Osteocyte (in vitro differentiated cells): ENCODE results near the gene PDGFB. TPM values are rescaled to one million over a fixed set of nuclear protein-coding genes. Genes with fewer than 3 reads are reported as not detected.

ENCODE experiments used
- DNase-seq: peaks from one replicate; pipeline ENCODE4 v3.0.0; 2021; ENCODE audit warnings: mixed read lengths; ENCODE audit not compliant: unreplicated experiment; ENCODE audit errors: extremely low spot score
- H3K27ac Mint-ChIP-seq: one replicate; pipeline ENCODE4 v1.8.0; 2021; ENCODE audit warnings: mild to moderate bottlenecking, mixed read lengths; ENCODE audit not compliant: unreplicated experiment
- H3K27me3 Mint-ChIP-seq: one replicate; pipeline ENCODE4 v1.8.0; 2021; ENCODE audit warnings: mixed read lengths; ENCODE audit not compliant: unreplicated experiment
- H3K36me3 Mint-ChIP-seq: one replicate; pipeline ENCODE4 v1.8.0; 2021; ENCODE audit warnings: mixed read lengths; ENCODE audit not compliant: unreplicated experiment
- H3K4me1 Mint-ChIP-seq: one replicate; pipeline ENCODE4 v1.8.0; 2021; ENCODE audit warnings: mixed read lengths; ENCODE audit not compliant: unreplicated experiment
- H3K4me3 Mint-ChIP-seq: one replicate; pipeline ENCODE4 v1.8.0; 2021; ENCODE audit warnings: mild to moderate bottlenecking, moderate library complexity, mixed read lengths; ENCODE audit not compliant: unreplicated experiment
- H3K9me3 Mint-ChIP-seq: one replicate; pipeline ENCODE4 v1.8.0; 2021; ENCODE audit warnings: mixed read lengths; ENCODE audit not compliant: unreplicated experiment
- CTCF ChIP-seq: fragments of 200-600 bp; sonication (generic); IDR thresholded peaks from 2 replicates; pipeline ENCODE4 v1.5.0; 2021; ENCODE audit warnings: antibody characterized with exemption, mild to moderate bottlenecking, moderate library complexity
- total RNA-seq: library from RNA; stranded (reverse); gene quantifications from 2 replicates; pipeline ENCODE4 v1.2.1, GENCODE V29; 2021

Gene PDGFB
- total RNA-seq, 1 donor from 2014 or later: 16.8 TPM

GRCh38 chr22:39256979-39257378 is 12.2 kb upstream of the PDGFB start:
- no peak overlapping the region for H3K4me3 Mint-ChIP-seq
- no peak for TF ChIP-seq CTCF
- no peaks in the 10 kb centered on the region for H3K9me3 Mint-ChIP-seq
- peaks cover 29% of the 10 kb centered on the region for H3K4me1 Mint-ChIP-seq
- no peaks in the 10 kb centered on the region for H3K27me3 Mint-ChIP-seq
- H3K27ac Mint-ChIP-seq: no peak overlapping the region
- no peak for DNase-seq
- no peaks in the 10 kb centered on the region for H3K36me3 Mint-ChIP-seq

- Mint-ChIP-seq H3K36me3 (no peaks in the 10 kb centered on the region), H3K4me3 (no peak overlapping the region), H3K4me1 (peaks cover 30% of the 10 kb centered on the region), H3K27me3 (no peaks in the 10 kb centered on the region), H3K27ac (no peak overlapping the region), H3K9me3 (no peaks in the 10 kb centered on the region)
- no peak for DNase-seq
- no peak for TF ChIP-seq CTCF
These were observed 11.4 kb upstream of the PDGFB start for GRCh38 chr22:39256186-39256552.

- Mint-ChIP-seq H3K4me3 (no peak overlapping the region), H3K36me3 (no peaks in the 10 kb centered on the region), H3K27ac (peak overlapping the region; percentile 43), H3K4me1 (peaks cover 30% of the 10 kb centered on the region), H3K9me3 (no peaks in the 10 kb centered on the region), H3K27me3 (no peaks in the 10 kb centered on the region)
- TF ChIP-seq CTCF: no peak
- no peak for DNase-seq
These were observed 10.8 kb upstream of the PDGFB start for GRCh38 chr22:39255449-39256185.

- no peak overlapping the region for H3K4me3 Mint-ChIP-seq
- H3K27ac Mint-ChIP-seq: peak overlapping the region; percentile 43
These were observed 10.1 kb upstream of the PDGFB start for GRCh38 chr22:39254789-39255298.

More at GRCh38 chr22:39254789-39255298, 10.1 kb upstream of the PDGFB start:
- peaks cover 30% of the 10 kb centered on the region for H3K4me1 Mint-ChIP-seq
- no peak for DNase-seq
- H3K36me3 Mint-ChIP-seq: no peaks in the 10 kb centered on the region
- H3K27me3 Mint-ChIP-seq: no peaks in the 10 kb centered on the region
- no peaks in the 10 kb centered on the region for H3K9me3 Mint-ChIP-seq
- TF ChIP-seq CTCF: no peak
